ENCODE data around the gene PXDC1.
"Not testable (repeated sequence)": the region's sequence is repeated elsewhere in the genome, so short reads cannot be mapped to it uniquely, and the experiment has no call there.

PXDC1 gene

DNA sequence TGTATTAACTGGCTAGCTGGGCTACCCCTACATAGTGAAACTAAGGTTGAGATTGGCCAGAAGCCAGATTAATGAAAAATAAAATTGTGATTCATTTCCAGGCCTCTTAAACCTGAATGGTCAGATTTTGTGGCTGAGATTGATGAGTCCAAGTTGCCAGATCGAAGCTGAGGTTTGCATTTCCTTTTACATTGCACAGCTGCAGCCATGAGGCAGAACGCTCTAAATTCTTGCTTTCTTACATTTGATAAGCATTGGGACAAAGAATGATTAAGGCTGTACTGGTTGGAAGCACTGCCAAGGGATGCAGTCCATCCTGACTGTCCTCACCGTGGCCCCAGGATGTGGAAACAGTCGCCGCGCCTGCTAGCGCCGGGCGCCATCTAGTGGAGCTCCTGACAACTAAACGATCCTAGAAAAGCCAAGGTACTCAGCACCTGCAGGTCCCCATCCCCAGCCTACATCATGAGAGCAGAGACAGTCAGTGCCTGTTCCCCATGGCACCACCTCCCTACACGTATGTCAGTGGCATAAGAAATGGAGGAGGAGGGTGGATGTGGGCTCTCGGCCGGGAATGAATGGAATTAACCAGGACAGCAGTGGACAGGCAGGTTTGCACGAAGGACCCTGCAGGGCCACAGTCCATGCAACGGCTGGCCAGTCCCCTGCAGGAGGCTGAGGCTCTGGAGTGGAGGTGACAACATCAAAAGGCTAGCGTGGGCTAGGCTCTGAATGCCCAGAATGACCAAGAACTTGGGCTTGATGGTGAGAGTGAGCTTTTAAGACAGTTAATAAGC, 19.0 kb downstream of the PXDC1 start:
- DNase-seq (ENCODE audit: low read depth in 2 of 2): peak; percentile 51 to 62

DNA sequence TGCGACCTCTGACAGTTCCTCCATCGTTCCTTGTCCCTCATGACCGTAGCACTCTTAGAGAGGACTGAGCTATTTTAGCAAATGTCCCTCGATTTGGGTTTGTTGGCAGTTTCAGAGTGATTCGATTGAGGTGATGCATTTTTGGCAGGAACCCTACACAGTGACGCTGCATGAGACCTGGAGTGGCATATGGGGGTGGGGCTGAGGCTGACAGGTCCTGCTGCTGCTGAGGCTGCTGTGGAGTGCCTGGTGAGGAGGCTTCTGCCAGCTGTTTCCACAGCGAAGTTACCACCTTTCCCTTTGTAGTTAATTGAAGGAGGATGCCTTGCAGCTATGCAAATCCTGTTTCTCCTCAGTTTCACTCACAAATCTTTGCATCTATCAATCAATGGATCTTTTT, 19.8 kb downstream of the PXDC1 start:
- DNase-seq (ENCODE audit: low read depth in 2 of 2): no peak

DNA sequence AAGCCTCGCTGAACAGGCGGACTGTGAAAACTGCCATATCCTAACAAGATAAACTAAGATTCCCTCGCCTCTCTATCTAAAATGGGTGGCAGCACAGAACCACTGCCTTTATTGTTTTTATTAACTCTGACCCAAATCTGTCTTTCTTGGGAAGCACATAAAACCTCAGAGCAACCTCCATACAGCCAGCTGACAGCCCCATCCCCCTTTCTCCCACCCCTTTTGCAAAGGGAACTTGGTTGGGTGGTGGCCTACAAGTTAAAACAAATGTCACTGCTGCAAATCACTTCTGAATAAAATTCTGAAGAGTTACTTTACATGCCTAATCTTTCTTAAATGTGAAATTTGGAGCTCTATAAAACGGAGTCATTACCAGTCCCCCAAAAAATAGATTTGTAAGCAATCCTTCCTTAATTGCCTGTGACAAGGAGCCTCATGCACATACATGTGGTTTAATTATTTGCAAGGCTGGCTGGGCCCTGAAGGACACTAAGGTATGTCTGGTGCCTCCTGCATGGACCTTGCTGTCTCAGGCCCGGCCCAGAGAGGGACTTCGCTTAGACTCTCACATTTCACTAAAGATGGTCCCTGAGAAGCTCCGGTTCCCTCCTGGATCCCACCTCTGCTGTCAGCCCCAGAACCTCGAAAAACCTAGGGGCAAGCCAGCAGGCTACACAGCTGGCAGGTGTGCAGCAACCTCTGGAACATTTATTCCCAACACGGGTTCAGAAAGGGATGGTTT, 21.7 kb downstream of the PXDC1 start:
- no peak for DNase-seq (ENCODE audit: low read depth in 2 of 2)

DNA sequence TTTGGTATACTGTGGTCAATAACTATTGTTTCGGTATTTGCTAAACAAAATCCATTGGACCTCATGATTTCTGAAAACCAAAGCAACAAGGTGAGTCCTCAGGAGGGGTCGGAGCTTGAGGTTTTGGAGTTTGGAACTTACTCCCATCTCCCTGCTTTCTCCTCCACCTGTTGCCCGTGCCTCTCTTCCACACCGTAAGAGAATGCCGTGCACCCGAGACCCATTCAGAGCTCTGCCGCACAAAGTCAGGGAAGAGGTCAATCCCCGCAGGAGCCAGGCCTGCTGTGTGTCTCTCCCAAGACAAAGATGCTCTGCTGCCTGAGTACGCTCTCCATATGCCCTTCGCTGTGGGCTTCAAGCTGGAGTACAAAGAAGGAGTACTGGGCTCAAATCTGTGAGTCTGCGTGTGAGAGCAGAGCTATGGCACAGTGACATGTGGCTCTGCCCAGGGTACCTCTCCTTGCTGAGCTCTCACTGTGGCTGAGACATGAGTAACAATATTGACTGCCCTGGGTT, 23.9 kb downstream of the PXDC1 start:
- DNase-seq (ENCODE audit: low read depth in 2 of 2): no peak

DNA sequence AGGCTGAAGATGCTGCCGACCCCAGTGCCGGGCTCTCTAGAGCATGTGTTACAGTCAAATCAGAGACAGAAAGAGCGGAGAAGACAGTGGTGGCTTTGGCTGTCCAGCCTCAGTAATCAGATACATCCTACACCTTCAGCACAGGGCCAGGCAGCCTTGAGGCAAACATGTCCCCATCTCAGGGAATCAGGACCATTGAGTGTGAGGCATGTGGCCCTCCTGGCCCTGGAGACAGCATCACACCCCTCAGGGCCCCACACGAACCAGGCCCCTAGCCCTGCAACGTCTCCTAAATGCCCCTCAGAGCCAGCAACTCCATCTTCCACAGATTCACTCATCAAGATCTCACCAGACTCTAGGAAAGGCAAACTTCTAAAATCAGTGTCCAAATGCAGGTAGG, 24.5 kb downstream of the PXDC1 start:
- DNase-seq (ENCODE audit: low read depth in 2 of 2): no peak

DNA sequence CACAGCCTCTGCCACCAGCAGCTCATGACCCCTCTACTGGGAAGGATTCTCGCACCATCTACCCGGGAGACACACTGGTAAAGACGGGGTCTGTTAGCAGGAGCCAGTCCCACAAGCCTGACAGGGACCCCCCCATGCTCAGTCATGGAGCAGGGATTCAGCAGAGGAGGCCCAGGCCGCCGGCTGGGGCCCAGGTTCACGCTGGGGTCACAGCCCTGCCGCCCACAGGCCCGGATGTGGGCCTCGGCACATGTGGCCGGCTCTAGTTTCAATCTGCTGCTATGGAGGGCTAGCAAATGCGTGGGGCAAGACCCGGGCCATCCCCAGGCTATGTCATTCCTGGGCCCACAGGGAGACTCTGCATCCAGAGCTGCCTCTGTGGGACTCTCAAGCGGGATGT, 25.1 kb downstream of the PXDC1 start:
- no peak for DNase-seq (ENCODE audit: low read depth in 2 of 2)

DNA sequence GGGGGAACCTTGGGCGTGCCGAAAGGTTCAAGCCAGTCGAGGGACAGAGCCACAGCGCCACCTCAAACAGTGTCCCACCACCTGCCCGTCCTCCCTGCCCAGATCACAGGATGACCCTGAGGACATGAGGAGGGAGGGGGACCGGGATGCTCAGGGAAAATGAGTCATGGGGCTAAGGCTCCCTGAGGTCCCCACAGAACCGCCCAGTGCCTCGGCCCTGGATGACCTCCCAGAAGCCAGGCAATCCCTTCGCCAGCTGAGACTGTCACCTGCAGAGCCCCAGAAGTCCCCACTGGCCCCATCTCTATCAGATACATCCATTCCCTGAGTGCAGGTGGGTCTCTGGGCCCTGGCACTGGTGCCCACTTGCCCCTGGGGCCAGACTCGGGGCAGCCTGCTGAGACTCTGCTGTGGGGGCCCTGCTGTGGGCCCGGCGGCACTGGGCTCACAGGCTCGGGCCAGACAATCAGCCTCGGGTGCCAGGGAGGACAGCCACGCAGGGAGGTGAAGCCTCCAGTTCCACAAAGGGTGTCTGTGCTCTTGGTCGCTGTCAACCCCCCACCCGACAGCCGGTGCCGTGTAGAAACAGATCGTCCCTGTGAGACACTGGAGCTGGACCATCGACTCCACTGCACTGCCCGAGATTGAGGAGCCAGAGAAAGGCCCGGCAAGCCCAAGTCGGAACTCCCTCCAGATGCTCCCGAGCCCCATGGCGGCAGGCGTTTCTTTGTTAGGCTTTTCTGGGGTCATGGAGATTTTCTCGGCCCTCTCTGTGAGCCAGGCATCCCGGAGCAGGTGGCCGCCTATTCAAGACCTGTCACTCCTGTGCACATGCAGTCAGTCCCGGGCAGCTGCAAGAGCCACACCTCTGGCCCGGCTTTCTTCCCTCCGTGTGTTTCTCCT, 26.1 kb downstream of the PXDC1 start:
- no peak for DNase-seq (ENCODE audit: low read depth in 2 of 2)

DNA sequence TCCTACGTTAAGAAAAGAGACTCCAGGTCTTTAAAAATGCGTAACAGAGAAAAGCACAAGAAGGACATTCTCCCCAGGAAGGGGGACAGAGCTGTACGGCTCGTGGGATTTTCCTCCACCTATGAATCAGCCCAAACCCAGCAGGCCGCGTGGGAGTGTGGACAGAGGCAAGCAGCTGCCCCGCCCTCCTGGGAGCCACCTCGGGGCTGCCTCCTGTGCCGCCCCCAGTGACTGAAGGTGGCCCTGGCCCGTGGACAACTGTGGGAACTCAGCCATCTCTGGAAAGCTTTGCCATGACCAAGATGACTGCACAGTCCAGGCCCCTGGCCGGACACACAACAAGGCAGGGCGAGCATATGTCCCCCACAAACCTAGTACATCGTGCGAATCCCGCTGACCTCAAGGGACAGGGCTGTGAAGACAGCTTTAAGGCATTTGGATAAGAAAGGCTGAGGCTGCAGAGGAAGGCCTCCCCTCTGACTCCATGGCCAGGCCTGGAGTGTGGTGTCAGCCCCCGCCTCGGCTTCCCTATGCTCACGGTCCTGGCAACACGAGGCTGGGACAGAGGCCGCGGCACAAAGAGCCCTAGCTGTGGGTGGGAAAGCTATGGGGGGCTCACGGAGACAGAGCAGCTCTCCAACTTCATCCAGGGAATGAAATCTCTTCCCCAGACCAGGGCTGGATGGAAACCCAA, 26.9 kb downstream of the PXDC1 start:
- no peak for DNase-seq (ENCODE audit: low read depth in 2 of 2)

DNA sequence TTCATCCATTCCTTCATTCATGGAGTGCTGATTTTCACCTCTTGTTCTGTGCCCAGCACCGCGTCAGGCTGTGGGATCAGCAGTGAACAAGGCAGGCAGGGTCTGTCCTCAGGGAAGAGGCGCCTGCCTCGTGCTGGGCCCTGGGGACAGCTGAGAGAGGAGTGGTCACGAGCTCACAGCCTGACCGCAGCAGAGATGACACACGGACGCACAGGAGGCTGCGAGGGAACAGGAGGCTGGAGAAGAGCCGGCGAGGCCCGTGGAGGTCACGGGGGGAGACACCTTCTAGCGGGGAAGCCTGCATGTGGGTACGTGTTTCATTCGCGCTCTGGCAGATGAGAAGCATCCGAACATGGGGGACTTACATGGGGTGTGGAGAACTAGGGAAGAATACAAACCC, 27.5 kb downstream of the PXDC1 start:
- DNase-seq (ENCODE audit: low read depth in 2 of 2): no peak

DNA sequence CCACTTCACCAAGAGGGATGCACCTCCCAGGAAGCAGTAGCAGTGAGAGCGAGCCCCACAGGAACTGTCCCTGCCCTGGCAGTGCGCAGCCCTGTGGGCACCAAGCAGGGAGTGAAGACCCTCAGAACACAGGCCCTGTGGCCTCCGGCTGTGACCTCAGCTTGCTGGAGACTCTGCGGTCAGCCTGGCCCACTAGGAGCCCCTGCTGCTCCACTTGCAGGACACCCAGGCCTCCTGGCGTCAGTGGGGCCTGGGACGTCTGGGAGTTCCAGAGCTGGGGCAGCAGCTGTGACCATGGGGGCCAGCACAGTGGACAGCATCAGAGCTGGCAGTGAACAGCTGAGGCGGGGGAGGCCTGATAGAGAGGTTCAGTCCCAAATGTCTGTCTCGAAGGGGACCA, 28.3 kb downstream of the PXDC1 start:
- no peak for DNase-seq (ENCODE audit: low read depth in 2 of 2)

DNA sequence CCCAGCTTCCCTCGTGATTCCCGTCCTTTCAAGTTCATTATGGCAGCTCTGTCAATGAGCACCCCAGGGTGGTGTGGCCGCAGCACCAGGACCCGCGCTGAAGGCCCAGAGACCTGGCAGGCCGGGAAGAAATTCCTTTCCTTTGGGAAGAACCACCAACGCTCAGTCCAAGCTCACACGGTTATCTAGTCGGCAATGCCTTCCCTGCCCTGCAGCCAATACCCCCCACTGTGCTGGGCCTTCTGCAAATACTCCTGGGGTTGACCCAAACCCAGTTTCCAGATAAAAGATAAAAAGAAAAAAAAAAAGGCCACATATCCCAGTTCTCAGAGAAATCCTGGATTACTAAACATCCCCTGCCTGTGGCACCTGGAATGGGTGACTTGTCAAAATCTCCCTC, 28.7 kb downstream of the PXDC1 start:
- DNase-seq (ENCODE audit: low read depth in 2 of 2): no peak

DNA sequence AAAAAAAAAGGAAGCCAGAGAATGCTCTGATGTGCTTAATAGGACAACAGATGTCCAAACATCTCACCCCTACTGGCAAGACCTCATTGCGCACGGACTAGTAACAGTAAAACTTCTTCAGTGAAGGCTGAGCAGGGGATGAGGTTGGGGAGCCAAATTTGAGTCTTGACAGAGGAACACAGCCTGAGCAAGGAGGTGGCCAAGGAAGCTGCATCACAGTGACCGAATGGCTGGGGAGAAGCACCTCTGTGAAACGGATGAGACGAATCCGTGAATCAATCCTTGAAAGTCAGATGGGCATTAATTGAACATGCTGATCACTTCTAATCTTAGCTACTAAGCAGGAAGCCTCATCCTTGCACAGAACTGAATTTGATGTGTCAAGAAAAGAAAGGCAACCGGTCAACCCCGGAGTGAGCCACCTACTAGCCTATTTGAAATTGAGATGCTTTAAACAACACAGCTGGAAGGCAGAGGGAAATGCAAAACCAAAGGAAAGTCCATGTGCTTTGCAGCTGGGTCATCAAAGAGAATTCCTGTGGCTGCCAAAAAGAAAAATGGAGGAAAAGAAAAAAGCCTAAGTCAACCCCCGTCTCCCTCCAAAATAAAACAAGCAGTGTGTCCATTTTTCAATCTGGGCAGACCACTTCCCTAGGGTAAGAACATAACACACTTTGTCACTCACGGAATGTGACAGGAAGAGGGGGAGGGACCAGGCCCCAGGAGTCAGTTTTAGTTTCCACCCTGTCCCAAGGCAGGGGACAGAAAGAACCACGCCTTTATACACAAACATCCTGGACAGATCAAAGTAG, 29.5 kb downstream of the PXDC1 start:
- peak; percentile 49 to 52 for DNase-seq (ENCODE audit: low read depth in 2 of 2)

DNA sequence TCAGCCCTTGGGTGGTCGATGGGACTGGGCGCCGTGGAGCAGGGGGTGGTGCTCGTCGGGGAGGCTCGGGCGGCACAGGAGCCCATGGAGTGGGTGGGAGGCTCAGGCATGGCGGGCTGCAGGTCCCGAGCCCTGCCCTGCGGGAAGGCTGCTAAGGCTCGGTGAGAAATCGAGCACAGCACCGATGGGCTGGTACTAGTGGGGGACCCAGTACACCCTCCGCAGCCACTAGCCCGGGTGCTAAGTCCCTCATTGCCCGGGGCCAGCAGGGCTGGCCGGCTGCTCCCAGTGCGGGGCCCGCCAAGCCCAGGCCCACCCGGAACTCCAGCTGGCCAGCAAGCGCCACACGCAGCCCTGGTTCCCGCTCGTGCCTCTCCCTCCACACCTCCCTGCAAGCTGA, 30.7 kb downstream of the PXDC1 start:
- not testable (repeated sequence) for DNase-seq (ENCODE audit: low read depth in 2 of 2)

DNA sequence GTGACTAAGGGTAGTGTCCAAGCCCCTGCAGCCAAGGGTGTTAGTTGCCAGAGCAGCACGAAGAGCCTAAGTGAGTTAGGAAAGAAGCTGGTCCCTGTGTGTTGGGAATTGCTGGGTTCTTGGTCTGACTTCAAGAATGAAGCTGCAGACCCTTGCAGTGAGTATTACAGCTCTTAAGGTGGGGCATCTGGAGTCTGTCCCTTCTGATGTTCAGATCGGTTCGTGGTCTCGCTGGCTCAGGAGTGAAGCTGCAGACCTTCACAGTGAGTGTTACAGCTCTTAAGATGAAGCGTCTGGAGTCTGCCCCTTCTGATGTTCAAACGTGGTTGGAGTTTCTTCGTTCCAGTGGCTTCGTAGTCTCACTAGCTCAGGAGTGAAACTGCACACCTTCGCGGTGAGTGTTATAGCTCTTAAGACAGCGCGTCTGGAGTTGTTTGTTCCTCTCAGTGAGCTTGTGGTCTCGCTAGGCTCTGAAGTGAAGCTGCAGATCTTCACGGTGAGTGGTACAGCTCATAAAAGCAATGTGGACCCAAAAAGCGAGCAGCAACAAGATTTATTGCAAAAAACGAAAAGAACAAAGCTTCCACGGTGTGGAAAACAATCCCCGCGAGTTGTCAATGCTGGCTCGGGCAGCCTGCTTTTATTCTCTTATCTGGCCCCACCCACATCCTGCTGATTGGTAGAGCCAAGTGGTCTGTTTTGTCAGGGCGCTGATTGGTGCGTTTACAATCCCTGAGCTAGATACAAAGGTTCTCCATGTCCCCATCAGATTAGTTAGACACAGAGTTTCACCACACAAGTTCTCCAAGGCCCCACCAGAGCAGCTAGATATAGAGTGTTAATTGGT, 31.8 kb downstream of the PXDC1 start:
- no peak for DNase-seq (ENCODE audit: low read depth in 2 of 2)

DNA sequence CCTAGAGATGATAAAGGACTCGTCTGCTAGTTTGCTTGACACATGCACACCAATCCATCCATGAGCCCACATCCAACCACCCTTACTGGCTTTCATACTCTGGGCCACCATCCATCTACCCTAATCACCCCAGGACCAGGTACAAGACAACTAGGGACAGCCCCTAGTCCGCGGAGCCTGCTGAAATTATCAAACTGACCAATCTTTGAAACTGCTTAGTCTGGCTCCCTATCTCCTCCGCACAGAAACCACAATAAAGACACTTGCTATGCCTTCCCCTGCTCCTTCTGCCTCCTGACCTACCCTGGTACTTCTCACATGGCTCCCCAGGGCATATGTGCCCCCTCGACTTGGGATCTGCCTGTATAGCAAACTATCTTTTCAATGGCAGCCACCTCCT, 33.1 kb downstream of the PXDC1 start:
- DNase-seq (ENCODE audit: low read depth in 2 of 2): no peak

DNA sequence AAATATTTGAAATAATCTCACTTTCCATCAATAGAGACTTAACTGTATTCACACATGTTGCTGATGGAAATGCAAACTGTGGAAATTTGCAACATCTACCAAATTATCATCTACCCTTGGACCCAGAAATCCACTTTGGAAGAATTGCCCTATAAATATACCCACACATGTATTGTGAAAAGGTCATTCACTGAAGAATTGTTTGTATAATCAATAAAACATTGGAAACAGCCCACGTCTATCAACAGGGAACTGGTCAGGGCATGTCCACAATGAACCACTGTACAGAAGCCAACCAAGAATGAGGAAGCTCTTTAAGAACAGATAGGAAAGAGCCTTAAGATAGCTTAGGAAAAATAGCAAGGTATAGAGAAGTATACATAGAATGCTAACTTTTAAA, 36.2 kb downstream of the PXDC1 start:
- no peak for DNase-seq (ENCODE audit: low read depth in 2 of 2)

DNA sequence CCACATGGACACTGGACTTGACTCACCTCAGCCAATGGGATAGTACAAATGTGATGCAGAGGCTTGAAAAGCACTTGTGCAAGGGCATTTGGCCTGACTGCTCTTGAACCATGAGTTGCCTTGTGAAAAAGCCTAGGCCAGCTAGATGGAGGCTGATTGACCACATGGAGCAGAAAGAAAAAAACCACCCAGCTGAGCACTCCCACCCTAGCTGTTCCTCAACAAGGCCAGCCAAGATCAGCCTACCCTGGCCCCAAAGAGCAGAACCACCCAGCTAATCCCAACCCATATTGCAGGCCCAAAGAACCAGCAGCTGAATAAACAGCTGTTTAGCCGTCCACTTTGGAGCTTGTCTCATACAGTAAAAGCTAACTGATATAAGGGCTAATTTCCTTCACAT, 36.7 kb downstream of the PXDC1 start:
- DNase-seq (ENCODE audit: low read depth in 2 of 2): no peak

DNA sequence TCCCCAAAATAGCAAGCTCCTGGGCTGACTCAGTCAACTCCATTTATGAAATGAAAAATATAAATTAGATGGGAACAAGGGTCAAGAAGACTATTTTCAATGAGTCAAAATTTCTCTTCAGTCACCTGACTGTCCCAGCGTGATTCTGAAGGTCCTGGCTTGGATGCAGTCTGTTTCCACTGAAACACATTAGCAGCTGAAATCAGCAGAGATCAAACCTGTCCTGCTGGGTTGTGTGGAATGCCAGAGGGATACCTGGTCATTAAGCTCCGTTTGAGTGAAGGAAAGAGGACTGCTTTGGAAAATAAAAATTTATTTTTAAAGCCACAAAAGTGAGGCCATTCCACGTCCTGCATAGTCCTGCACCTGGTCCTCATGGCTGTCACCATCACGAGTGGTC, 37.4 kb downstream of the PXDC1 start:
- DNase-seq (ENCODE audit: low read depth in 2 of 2): no peak

DNA sequence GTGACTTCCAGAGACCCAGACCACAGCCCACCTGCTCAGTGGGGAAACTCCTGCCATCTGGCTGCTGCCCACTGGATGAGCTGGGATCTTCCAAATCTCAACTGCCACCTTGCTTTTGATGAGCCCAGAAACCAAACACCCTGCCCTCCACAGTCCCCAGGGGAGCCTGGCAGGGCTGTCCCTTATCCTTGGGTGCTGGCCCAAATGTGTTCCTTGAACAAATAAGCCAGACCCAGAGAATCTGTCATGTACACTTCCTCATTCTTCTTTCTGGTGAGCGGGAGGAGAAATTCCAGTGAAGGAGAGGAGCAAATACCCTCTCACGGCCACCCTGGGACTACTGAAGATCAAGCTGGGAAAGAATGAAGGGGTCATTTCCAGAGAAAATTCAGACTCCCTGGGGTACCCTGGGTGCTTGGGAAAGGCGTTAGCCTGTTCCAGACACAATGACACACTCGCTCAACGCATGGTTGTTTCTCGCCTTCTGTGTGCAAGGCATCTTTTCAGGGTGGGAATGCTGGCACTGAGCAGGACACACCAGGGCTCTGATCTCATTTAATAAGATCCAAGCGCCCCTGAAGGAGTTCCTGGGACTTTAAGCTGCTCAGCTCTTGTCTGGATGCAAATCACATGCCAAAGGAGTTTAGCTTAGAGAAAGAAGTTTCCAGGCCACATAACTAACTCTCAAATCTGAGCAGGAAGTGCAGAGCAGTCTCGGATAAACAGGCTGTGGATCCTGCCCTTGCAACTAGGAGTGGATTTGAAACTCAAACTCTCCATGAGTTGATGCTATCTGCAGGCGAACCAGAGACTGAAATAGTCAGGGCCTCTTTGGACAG, 38.5 kb downstream of the PXDC1 start:
- DNase-seq (ENCODE audit: low read depth in 2 of 2): no peak

Measured in fibroblast of skin of left biceps (primary cell).